HEK293 (cell line): Measurements from ENCODE around the gene HABP4.

Experiments
- CTCF ChIA-PET: fragments of 350-600 bp; formaldehyde crosslinking; extraction: SDS; loops from one replicate; lab custom pipeline; 2021; ENCODE audit warnings: antibody characterized with exemption; lab: Yijun Ruan, JAX
- POLR2A ChIA-PET: fragments of 300-600 bp; formaldehyde crosslinking; extraction: SDS; loops from one replicate; lab custom pipeline; 2020; ENCODE audit warnings: antibody characterized with exemption, inconsistent platforms; lab: Yijun Ruan, JAX
- H3K27ac ChIP-seq: fragments of 200-500 bp; sonication (Bioruptor generic); 2 replicates; pipeline ENCODE4 v1.5.1; 2014; ENCODE audit warnings: low read depth, low read length, control low read depth, inconsistent platforms; ENCODE audit errors: extremely low read depth
- H3K36me3 ChIP-seq, 2 experiments: fragments of 200-500 bp in 1 of 2; sonication (Bioruptor generic) in 1 of 2; 1 replicate in 1 of 2; 2 replicates in 1 of 2; pipeline ENCODE4 v1.5.1; 2014 to 2017; ENCODE audit warnings: inconsistent platforms in 2 of 2, low read length in 2 of 2; ENCODE audit not compliant: control insufficient read depth in 2 of 2, insufficient read depth in 1 of 2
- H3K4me1 ChIP-seq: fragments of 200-500 bp; sonication (Bioruptor generic); 2 replicates; pipeline ENCODE4 v1.5.1; 2014; ENCODE audit warnings: mild to moderate bottlenecking, low read length, inconsistent platforms; ENCODE audit not compliant: control insufficient read depth, insufficient read depth
- H3K4me3 ChIP-seq: 2 replicates; pipeline ENCODE4 v1.5.1; 2011; ENCODE audit warnings: low read depth, mild to moderate bottlenecking, control low read depth, low read length, moderate library complexity
- H3K9me3 ChIP-seq: fragments of 200-500 bp; sonication (Bioruptor generic); 2 replicates; pipeline ENCODE4 v1.5.1; 2014; ENCODE audit warnings: low read depth, low read length, inconsistent platforms; ENCODE audit not compliant: control insufficient read depth, insufficient read depth
- KLF10 ChIP-seq: fragments of 450-650 bp; IDR thresholded peaks from 2 replicates; pipeline ENCODE4 v1.5.1; 2018; ENCODE audit warnings: missing biosample characterization, mild to moderate bottlenecking, missing genetic modification characterization
- RBAK ChIP-seq: fragments of 450-650 bp; formaldehyde crosslinking; IDR thresholded peaks from 2 replicates; pipeline ENCODE4 v1.5.1; 2016; ENCODE audit warnings: missing biosample characterization, missing genetic modification characterization
- REPIN1 ChIP-seq: fragments of 450-650 bp; formaldehyde crosslinking; IDR thresholded peaks from 2 replicates; pipeline ENCODE4 v1.5.1; 2017; ENCODE audit warnings: missing biosample characterization, missing genetic modification characterization, low read depth
- TCF7L2 ChIP-seq: IDR thresholded peaks from 2 replicates; pipeline ENCODE4 v1.6.1; 2011; ENCODE audit warnings: low read depth, mild to moderate bottlenecking, inconsistent platforms, low read length, moderate library complexity, borderline replicate concordance
- WT1 ChIP-seq: fragments of 450-650 bp; formaldehyde crosslinking; IDR thresholded peaks from 2 replicates; pipeline ENCODE4 v1.5.1; 2016; ENCODE audit warnings: missing biosample characterization, missing genetic modification characterization
- YY1 ChIP-seq: fragments of 450-650 bp; formaldehyde crosslinking; IDR thresholded peaks from 2 replicates; pipeline ENCODE4 v1.5.1; 2018; ENCODE audit warnings: missing biosample characterization, missing genetic modification characterization
- ZBTB1 ChIP-seq: fragments of 450-650 bp; formaldehyde crosslinking; IDR thresholded peaks from 2 replicates; pipeline ENCODE4 v1.5.1; 2016; ENCODE audit warnings: missing biosample characterization, missing genetic modification characterization
- ZBTB44 ChIP-seq: fragments of 450-650 bp; IDR thresholded peaks from 2 replicates; pipeline ENCODE4 v1.5.1; 2018; ENCODE audit warnings: missing biosample characterization, mild to moderate bottlenecking, missing genetic modification characterization
- ZBTB48 ChIP-seq: fragments of 450-650 bp; formaldehyde crosslinking; IDR thresholded peaks from 2 replicates; pipeline ENCODE4 v1.5.1; 2016; ENCODE audit warnings: missing biosample characterization, missing genetic modification characterization
- ZNF112 ChIP-seq: fragments of 450-650 bp; formaldehyde crosslinking; IDR thresholded peaks from 2 replicates; pipeline ENCODE4 v1.5.0; 2017; ENCODE audit warnings: missing biosample characterization, missing genetic modification characterization
- ZNF114 ChIP-seq: fragments of 450-650 bp; formaldehyde crosslinking; IDR thresholded peaks from 2 replicates; pipeline ENCODE4 v1.5.0; 2017; ENCODE audit warnings: missing biosample characterization, missing genetic modification characterization
- ZNF155 ChIP-seq: fragments of 450-650 bp; formaldehyde crosslinking; IDR thresholded peaks from 2 replicates; pipeline ENCODE4 v1.5.1; 2016; ENCODE audit warnings: missing biosample characterization, missing genetic modification characterization
- ZNF202 ChIP-seq: fragments of 450-650 bp; formaldehyde crosslinking; IDR thresholded peaks from 2 replicates; pipeline ENCODE4 v1.5.1; 2016; ENCODE audit warnings: missing biosample characterization, missing genetic modification characterization, borderline replicate concordance
- ZNF248 ChIP-seq: fragments of 450-650 bp; formaldehyde crosslinking; IDR thresholded peaks from 2 replicates; pipeline ENCODE4 v1.5.1; 2017; ENCODE audit warnings: missing biosample characterization, missing genetic modification characterization
- ZNF335 ChIP-seq: fragments of 450-650 bp; formaldehyde crosslinking; conservative IDR thresholded peaks from 2 replicates; pipeline ENCODE4 v1.5.1; 2016; ENCODE audit warnings: missing biosample characterization, missing genetic modification characterization
- ZNF341 ChIP-seq: fragments of 450-650 bp; formaldehyde crosslinking; IDR thresholded peaks from 2 replicates; pipeline ENCODE4; 2016; ENCODE audit warnings: low read depth, missing biosample characterization, missing genetic modification characterization
- ZNF366 ChIP-seq: fragments of 450-650 bp; formaldehyde crosslinking; conservative IDR thresholded peaks from 2 replicates; pipeline ENCODE4 v1.5.1; 2016; ENCODE audit warnings: missing biosample characterization, missing genetic modification characterization
- ZNF501 ChIP-seq: fragments of 450-650 bp; formaldehyde crosslinking; IDR thresholded peaks from 2 replicates; pipeline ENCODE4 v1.5.1; 2016; ENCODE audit warnings: missing biosample characterization, missing genetic modification characterization
- ZNF555 ChIP-seq: fragments of 450-650 bp; formaldehyde crosslinking; conservative IDR thresholded peaks from 2 replicates; pipeline ENCODE4 v1.5.1; 2017; ENCODE audit warnings: missing biosample characterization, mild to moderate bottlenecking, missing genetic modification characterization, inconsistent platforms
- ZNF560 ChIP-seq: fragments of 450-650 bp; formaldehyde crosslinking; IDR thresholded peaks from 2 replicates; pipeline ENCODE4 v1.5.1; 2017; ENCODE audit warnings: missing biosample characterization, missing genetic modification characterization, borderline replicate concordance
- ZNF610 ChIP-seq: fragments of 450-650 bp; formaldehyde crosslinking; IDR thresholded peaks from 2 replicates; pipeline ENCODE4 v1.5.1; 2016; ENCODE audit warnings: missing biosample characterization, missing genetic modification characterization, borderline replicate concordance
- ZNF658 ChIP-seq: fragments of 450-650 bp; formaldehyde crosslinking; IDR thresholded peaks from 2 replicates; pipeline ENCODE4; 2016; ENCODE audit warnings: missing biosample characterization, missing genetic modification characterization
- ZNF664 ChIP-seq: fragments of 450-650 bp; formaldehyde crosslinking; IDR thresholded peaks from 2 replicates; pipeline ENCODE4 v1.5.1; 2016; ENCODE audit warnings: missing biosample characterization, missing genetic modification characterization
- ZNF707 ChIP-seq: fragments of 450-650 bp; formaldehyde crosslinking; IDR thresholded peaks from 2 replicates; pipeline ENCODE4 v1.5.1; 2016; ENCODE audit warnings: missing biosample characterization, missing genetic modification characterization
- ZNF785 ChIP-seq: fragments of 450-650 bp; formaldehyde crosslinking; IDR thresholded peaks from 2 replicates; pipeline ENCODE4 v1.5.1; 2016; ENCODE audit warnings: missing biosample characterization, missing genetic modification characterization
- ZNF792 ChIP-seq: fragments of 450-650 bp; formaldehyde crosslinking; IDR thresholded peaks from 2 replicates; pipeline ENCODE4 v1.5.1; 2016; ENCODE audit warnings: missing biosample characterization, missing genetic modification characterization
- ZNF837 ChIP-seq: fragments of 450-650 bp; formaldehyde crosslinking; IDR thresholded peaks from 2 replicates; pipeline ENCODE4 v1.5.1; 2016; ENCODE audit warnings: missing biosample characterization, missing genetic modification characterization
- ZSCAN16 ChIP-seq: fragments of 450-650 bp; formaldehyde crosslinking; IDR thresholded peaks from 2 replicates; pipeline ENCODE4 v1.5.1; 2016; ENCODE audit warnings: missing biosample characterization, missing genetic modification characterization
- ZSCAN4 ChIP-seq: fragments of 450-650 bp; formaldehyde crosslinking; IDR thresholded peaks from 2 replicates; pipeline ENCODE4 v1.5.1; 2017; ENCODE audit warnings: missing biosample characterization, missing genetic modification characterization
- TF ChIP-seq, protein P1 (sequence below): fragments of 450-650 bp; formaldehyde crosslinking; IDR thresholded peaks from 2 replicates; pipeline ENCODE4 v1.5.1; 2016; ENCODE audit warnings: missing biosample characterization, missing genetic modification characterization

Gene HABP4

DNA sequence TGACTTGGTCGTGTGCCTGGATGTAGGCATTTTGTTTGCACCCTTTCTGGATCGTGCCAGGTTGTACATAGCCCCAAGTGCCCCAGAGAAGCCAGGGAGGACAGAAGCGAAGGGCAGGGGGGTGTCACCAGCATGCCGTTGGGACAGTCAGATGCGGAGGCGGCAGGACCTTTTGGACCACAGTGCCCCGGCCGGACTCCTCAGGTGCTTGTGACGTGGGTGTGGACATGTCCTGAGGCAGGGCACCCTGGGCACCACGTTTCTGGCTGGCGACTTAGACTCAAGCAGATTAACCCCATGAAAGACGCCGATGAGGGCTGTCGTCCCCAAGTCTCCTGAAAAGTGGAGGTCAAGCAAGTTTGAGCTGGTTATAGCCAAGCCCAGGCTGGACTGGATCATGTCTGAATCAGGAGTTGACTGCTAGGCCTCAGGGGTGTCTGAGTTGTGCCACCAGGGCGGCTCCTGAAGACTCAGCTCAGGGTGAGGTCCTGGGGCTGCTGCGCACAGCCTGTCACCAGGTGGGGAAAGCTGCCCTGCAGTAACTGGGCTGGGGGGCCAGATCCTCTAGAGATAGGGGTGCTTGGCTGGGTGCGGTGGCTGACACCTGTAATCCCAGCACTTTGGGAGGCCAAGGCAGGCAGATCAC lies 42.0 kb downstream of the HABP4 start:
- no peaks in the 10 kb centered on the region for H3K9me3 ChIP-seq
- no peaks in the 10 kb centered on the region for H3K4me1 ChIP-seq
- CTCF ChIA-PET, result no interaction called here
- POLR2A ChIA-PET, result interaction anchor here (0.8 kb wide), 1 partner anchor 73 kb away, joined by 3 read pairs; no protein-coding TSS in a partner anchor
- peaks cover 0 to 56% of the 10 kb centered on the region in 2 experiments; a peak in 2 of 3 replicates for H3K36me3 ChIP-seq
- TF ChIP-seq ZNF560 (tag by site-specific recombination) (no peak), ZNF248 (tag by site-specific recombination) (no peak), ZNF658 (tag by site-specific recombination) (no peak), TCF7L2 (no peak), YY1 (tag by site-specific recombination) (no peak), ZBTB44 (no peak)
- no peak overlapping the region for H3K27ac ChIP-seq
- H3K4me3 ChIP-seq, result no peak overlapping the region

DNA sequence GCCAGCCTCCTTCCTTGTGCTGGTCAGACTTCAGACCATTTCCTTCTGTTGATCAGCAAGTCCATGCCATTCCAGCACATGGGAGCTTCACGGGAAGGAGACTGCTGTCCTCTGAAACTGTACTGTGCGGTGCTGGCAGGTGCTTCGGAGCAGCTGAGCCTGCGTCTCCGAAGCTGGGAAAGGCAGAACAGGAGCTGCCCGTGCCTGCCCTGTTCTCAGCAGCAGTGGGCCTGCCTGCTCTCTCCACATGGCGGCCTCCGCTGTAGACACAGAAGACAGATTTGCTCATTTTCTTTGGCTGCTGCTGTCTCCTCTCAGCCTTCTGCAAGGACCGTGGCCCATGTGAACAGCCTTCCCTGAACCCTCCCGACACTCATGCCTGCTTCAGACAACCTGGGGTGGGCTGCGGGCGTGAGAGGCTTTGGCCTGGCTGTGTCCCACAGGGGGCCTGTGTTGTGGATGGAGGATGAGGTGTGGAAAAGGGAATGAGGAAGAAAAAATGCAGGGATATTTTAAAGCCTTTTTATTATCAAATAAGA lies 43.1 kb downstream of the HABP4 start:
- TF ChIP-seq ZSCAN16 (tag by site-specific recombination) (no peak), ZNF837 (no peak), RBAK (tag by site-specific recombination) (no peak), ZNF658 (tag by site-specific recombination) (no peak), ZNF335 (tag by site-specific recombination) (no peak), YY1 (tag by site-specific recombination) (no peak), REPIN1 (tag by site-specific recombination) (no peak), ZNF501 (no peak), ZNF155 (tag by site-specific recombination) (no peak), ZNF610 (tag by site-specific recombination) (no peak), ZNF341 (tag by site-specific recombination) (no peak)
- peaks cover 0 to 51% of the 10 kb centered on the region in 2 experiments; a peak in 2 of 3 replicates for H3K36me3 ChIP-seq
- no peaks in the 10 kb centered on the region for H3K9me3 ChIP-seq
- H3K27ac ChIP-seq, result no peak overlapping the region
- H3K4me1 ChIP-seq, result no peaks in the 10 kb centered on the region
- no peak overlapping the region for H3K4me3 ChIP-seq
- POLR2A ChIA-PET, result no interaction called here
- CTCF ChIA-PET, result no interaction called here

DNA sequence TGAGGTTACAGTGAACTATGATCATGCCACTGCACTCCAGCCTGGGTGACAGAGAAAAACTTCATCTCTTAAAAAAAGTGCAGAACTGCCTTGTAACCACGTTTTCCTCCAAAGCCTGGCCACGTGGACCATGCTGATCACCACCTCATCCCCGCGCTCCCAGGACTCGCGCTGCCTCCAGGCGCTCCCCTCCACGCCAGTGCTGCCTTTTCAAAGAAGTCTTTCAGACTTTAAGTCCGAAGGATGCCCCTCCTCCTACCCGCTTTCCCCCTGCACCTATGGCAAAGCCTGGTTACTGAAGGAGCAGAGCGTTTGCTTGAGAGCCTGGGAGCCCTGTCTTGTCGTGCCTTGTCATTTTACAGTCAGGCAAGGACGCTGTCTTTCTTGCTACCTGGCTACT lies 43.8 kb downstream of the HABP4 start:
- Histone ChIP-seq H3K4me3 (no peak overlapping the region), H3K36me3 (peaks cover 0 to 44% of the 10 kb centered on the region in 2 experiments; a peak in 2 of 3 replicates), H3K27ac (no peak overlapping the region), H3K9me3 (no peaks in the 10 kb centered on the region), H3K4me1 (no peaks in the 10 kb centered on the region)
- ChIA-PET POLR2A (no interaction called here), CTCF (interaction anchor here (0.6 kb wide), 1 partner anchor 386 kb away, joined by 4 read pairs; no protein-coding TSS in a partner anchor)
- TF ChIP-seq ZBTB1 (no peak), ZNF792 (no peak), ZNF155 (tag by site-specific recombination) (no peak), ZNF707 (no peak), WT1 (tag by site-specific recombination) (no peak), ZNF366 (tag by site-specific recombination) (no peak), ZNF555 (tag by site-specific recombination) (no peak), ZNF664 (tag by site-specific recombination) (no peak), ZNF202 (tag by site-specific recombination) (no peak), ZBTB48 (tag by site-specific recombination) (no peak), ZSCAN4 (no peak), ZNF114 (tag by site-specific recombination) (no peak), ZNF785 (tag by site-specific recombination) (no peak), KLF10 (tag by site-specific recombination) (no peak), ZNF112 (tag by site-specific recombination) (no peak)
- TF ChIP-seq, protein P1, sequence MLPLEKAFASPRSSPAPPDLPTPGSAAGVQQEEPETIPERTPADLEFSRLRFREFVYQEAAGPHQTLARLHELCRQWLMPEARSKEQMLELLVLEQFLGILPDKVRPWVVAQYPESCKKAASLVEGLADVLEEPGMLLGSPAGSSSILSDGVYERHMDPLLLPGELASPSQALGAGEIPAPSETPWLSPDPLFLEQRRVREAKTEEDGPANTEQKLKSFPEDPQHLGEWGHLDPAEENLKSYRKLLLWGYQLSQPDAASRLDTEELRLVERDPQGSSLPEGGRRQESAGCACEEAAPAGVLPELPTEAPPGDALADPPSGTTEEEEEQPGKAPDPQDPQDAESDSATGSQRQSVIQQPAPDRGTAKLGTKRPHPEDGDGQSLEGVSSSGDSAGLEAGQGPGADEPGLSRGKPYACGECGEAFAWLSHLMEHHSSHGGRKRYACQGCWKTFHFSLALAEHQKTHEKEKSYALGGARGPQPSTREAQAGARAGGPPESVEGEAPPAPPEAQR, result no peak
